ENCODE measurements around the gene TMPRSS7.

The TMPRSS7 gene, protein sequence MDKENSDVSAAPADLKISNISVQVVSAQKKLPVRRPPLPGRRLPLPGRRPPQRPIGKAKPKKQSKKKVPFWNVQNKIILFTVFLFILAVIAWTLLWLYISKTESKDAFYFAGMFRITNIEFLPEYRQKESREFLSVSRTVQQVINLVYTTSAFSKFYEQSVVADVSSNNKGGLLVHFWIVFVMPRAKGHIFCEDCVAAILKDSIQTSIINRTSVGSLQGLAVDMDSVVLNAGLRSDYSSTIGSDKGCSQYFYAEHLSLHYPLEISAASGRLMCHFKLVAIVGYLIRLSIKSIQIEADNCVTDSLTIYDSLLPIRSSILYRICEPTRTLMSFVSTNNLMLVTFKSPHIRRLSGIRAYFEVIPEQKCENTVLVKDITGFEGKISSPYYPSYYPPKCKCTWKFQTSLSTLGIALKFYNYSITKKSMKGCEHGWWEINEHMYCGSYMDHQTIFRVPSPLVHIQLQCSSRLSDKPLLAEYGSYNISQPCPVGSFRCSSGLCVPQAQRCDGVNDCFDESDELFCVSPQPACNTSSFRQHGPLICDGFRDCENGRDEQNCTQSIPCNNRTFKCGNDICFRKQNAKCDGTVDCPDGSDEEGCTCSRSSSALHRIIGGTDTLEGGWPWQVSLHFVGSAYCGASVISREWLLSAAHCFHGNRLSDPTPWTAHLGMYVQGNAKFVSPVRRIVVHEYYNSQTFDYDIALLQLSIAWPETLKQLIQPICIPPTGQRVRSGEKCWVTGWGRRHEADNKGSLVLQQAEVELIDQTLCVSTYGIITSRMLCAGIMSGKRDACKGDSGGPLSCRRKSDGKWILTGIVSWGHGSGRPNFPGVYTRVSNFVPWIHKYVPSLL

DNA sequence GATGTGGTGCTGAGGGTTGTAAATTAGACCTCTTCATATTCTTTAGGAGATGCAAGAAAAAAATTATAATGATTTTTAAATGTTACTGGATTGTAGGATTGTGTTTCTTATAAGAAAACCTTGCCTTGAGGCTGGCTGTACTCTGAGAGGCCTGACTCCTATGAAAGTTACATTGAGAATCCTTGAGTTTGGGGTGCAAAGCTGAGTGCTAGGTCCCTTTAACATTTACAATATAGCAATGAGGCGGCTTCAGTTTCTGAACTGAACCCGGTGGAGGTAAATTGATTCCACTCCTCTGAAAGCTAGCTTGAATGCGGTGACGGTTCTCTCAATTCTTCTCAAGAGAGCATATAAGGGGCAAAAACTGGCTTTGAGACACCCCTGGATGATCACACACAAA, at the start of gene TMPRSS7:
TMPRSS7 (plus strand) TSS at position 301 of the 400 bp plus-strand sequence. CDS start 110 bp downstream, outside the sequence.
- DNase-seq (ENCODE audit: low spot score) = no peak

GRCh38 chr3:111986800-111987199, 47.7 kb upstream of the TMPRSS7 start:
- DNase-seq (ENCODE audit: low spot score) = no peak

DNA sequence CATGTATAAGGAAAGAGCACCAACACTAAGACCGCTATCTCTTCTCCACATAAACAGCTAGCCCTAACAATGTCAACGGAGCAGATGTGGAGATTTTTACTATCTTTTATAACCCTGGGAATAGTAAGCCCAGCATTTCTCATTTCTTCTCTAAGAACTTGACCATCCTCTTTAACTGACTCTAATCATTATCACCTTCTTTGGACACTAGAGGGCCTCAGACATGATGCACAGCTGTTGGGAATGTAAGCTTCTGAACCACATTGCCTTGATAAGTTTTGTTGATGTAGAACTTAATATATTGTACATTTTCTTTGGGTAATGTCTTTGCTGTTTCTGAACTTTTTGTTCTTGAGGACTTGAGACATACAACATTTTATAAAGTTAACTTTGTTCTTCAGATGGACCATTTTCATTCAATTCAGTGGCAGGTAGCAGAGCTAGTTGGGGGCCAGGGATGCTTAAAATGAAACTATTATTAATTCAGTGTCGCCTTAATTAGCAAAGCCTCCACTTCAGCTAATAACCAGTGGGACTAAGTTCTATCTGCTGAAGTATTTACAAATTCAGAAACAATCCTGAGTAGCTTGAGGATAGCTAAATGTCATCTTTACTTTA, 45.4 kb upstream of the TMPRSS7 start:
- peak; percentile 43 for DNase-seq (ENCODE audit: low spot score)

DNA sequence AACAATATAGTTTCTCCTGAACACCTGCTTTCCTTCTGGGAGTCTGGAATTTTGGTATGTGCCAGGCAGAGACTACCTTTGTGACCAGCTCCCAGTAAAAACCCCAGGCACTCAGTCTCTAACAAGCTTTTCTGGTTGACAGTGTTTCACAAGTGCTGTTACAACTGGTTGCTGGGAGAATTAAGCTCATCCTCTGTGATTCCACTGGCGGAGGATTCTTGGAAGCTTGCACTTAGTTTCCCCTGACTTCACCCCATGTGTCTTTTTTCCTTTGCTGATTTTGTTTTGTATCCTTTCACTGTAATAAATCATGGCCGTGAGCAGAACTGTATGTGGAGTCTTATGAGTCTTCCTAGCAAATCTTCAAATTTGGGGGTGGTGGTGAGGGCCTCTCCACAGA, 41.5 kb upstream of the TMPRSS7 start:
- no peak for DNase-seq (ENCODE audit: low spot score)

GRCh38 chr3:111998636-111999483, 35.7 kb upstream of the TMPRSS7 start, which contains the start of gene TAGLN3:
Gene TAGLN3 (plus strand): TSS chr3:111998922. CDS start chr3:111999423, 501 bp downstream.
- no peak for DNase-seq (ENCODE audit: low spot score)

DNA sequence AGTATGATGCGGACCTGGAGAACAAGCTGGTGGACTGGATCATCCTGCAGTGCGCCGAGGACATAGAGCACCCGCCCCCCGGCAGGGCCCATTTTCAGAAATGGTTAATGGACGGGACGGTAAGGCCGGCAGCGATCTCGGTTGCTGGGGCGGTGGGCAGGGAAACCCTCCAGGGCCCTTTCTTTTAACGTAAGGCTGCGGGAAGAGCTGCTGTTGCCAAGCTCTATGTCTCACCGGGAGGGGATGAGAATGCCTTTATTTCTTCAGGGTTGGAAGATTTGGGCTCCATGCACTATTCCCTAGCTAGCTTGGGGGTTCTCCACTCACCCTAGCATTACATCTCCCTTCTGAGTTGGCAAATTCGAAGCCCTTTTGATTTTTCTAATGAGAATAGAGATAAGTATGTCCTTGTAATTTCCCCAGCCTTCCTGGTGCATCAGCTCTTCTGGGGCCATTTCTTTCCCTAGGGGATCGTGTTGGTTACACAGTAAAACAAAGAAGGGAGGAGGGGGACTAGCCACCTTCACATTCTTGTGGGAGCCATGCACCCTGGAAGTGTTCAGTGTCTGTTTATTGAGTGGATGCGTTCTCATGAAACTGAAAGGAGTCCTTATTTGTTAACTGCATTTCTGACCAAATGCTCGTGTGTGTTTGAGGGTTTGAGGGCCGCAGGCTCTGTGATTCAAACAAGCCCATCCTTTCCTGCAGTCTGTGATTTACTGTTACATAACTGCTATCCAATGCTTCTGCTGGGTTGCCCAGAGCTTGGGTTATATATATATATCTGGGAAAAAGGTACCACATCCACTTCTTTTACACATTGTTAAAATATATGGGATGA, 34.8 kb upstream of the TMPRSS7 start:
- DNase-seq (ENCODE audit: low spot score) = no peak

- no peak for DNase-seq (ENCODE audit: low spot score)
Measured at GRCh38 chr3:112000367-112000771, 34.2 kb upstream of the TMPRSS7 start.

GRCh38 chr3:112000966-112001365, 33.6 kb upstream of the TMPRSS7 start:
- no peak for DNase-seq (ENCODE audit: low spot score)

- no peak for DNase-seq (ENCODE audit: low spot score)
Measured at GRCh38 chr3:112001526-112001925, 33.0 kb upstream of the TMPRSS7 start.

DNA sequence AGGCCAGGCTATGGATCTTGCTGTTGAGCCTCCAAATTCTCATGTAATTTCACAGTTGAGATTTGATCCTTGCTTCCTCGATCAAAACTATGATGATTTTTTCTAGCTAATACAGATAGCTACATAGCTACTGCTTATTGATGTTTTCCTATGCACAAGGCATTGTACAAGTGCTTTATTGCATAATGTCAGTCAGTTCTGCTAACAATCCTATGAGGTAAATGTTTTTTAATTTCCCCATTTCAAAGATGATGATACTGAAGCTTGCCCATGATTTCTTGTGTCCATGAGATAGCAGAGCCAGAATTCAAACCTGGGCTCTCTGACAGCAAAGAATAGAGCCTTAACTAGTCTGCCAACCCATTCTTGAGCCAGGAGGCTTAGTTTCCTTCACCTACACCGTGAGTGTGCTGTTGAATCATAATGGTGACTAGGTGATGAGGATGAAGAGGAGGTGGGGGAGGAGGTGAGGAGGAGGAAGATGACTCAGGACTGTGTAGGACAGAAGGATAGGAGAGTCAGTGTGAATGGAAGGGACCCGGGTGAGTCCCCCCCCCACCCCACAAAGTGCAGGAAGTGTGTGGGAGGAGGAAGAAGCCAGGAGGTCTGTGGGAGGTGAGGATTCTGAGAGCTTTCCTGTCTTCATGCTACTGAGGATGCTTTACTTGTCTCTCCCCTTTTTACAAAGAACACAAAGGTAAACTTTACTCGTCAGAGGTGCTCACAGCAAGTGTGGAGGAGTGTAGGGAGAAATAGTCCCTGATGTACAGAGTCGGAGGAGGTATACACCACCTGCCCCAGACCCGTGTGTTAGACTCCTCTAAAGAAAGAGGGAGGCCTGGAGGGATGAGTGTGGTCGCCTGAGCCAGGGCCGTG, 32.2 kb upstream of the TMPRSS7 start:
- DNase-seq (ENCODE audit: low spot score) = peak; percentile 6

DNA sequence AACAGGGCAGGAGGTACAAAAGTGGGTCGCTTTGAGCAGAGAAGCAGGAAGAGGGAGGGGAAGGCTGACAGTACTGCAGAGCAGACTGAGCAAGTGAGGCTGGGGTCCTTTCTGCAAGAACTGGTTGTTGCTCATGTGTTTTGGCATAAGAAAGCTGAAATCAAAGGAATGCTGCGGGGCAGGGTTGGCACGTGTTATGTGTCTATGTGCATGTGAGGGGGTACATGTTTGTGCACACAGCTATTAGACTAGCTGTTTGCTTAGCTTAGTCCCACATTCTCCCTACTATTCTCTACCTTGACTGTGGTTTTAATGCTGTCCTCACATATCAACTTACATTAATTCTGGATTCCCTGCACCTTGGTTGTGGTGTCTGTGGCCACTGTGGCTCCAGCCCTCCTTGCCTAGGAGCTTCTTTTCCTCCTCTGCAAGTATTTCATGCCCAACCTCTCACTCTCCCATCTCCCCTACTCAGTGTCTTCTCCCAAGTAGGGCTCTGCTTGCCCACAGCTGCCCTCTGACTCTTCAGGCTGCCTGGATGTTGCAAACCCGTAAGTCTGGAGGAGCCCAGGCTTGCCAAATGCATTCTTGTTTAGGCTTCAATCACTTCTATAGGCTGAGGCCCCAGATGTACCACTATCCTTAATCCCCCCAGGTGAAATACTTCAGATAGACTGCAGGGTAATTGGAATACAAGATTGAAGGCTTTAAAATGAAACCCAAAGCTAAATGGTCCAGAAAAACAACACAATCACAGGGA, 31.0 kb upstream of the TMPRSS7 start:
- peak; percentile 3 for DNase-seq (ENCODE audit: low spot score)

DNA sequence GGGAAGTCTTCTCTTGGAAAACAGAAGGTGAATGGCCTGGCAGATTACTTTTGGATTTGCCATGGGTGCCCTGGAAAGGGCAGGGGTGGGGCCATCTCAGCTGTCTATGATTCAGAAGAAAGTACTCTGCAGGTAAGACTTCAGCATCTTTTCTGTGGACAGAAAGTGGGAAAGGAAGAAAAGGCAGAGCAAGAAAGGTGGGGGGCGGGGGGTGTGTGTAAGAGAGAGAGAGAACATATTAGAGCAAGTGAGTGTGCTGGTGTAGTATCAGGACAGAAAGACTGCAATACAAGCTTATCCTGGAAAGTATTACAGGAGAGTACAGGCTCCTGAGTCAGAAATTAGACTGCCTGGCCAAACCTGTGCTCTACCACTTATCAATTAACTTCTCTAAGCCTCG, 30.3 kb upstream of the TMPRSS7 start:
- DNase-seq (ENCODE audit: low spot score) = no peak

- DNase-seq (ENCODE audit: low spot score) = no peak
Measured at GRCh38 chr3:112004669-112005068, 29.9 kb upstream of the TMPRSS7 start.

- DNase-seq (ENCODE audit: low spot score) = no peak
Measured at GRCh38 chr3:112005091-112005672, 29.4 kb upstream of the TMPRSS7 start.

GRCh38 chr3:112007633-112008032, 26.9 kb upstream of the TMPRSS7 start:
- DNase-seq (ENCODE audit: low spot score) = no peak

GRCh38 chr3:112009670-112010069, 24.9 kb upstream of the TMPRSS7 start:
- DNase-seq (ENCODE audit: low spot score) = no peak

DNA sequence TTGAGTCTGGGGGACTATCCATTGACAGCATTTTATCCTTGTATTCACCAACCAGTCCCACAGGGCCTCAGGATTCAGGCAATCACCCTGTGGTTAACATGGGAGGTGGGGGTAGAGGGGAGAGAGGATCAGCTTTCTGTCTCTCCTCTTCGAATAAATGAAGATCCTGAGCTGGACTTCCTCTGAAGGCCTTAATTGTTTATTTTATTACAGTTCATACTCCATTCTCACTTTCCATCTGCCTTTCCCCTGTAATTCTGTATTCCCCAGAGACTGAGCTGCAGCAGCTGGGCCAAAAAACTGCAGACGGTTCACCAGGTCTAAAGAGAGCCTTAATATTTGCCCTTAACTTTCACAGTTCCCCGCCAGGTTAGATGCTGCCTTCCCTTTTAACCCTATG, 23.9 kb upstream of the TMPRSS7 start:
- no peak for DNase-seq (ENCODE audit: low spot score)

GRCh38 chr3:112011376-112011940, 23.1 kb upstream of the TMPRSS7 start:
- DNase-seq (ENCODE audit: low spot score) = no peak
